ENCODE measurements around the gene MT1F.

Gene MT1F

DNA sequence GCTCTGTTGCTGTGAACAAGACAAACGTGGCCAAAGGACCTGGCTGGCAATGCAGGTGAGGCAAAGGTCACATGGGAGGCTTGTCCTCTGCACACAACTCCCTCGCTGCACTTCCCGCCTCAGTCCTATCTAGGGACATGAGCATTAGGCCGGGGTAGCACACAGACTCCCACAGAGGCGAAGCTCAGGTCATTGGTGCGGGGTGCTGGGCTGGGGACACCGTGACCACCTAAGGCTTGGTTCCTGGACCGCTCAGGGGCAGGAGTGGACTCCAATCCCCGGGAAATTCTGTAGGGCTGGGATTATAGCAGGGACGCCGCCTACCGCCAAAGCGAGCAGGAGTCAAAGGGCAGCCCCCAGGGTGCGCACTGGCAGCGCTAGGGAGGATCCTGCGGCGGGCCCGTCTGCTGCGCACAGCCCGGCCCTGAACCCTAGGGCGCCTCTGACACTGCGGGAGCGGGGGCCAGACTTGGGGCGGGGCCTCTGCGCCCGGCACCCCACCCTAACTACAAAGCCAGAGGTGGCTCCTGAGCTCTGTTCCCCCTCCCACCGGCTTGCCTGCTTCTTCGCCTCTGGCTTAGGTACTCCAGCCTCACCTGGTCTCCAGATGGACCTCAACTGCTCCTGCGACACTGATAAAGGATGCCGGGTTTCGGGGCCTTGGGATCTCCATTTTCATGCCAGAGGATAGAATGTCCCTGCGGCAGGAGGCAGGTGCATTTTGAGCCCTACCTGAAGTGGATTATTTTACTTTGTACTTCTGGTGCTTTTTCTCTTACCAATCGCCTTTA is 9.9 kb upstream of the MT1F start:
- no peak overlapping the region for H3K4me2 ChIP-seq (ENCODE audit: low read depth, low read length, poor library complexity, severe bottlenecking)
- no peak overlapping the region for H2AFZ ChIP-seq (ENCODE audit: low read depth, low read length, severe bottlenecking)
- no peak overlapping the region for H3K4me3 ChIP-seq (ENCODE audit: insufficient read depth, low read length, poor library complexity, severe bottlenecking)
- H3K9ac ChIP-seq (ENCODE audit: low read length), result no peak overlapping the region
- no peaks in the 10 kb centered on the region for H3K36me3 ChIP-seq (ENCODE audit: low read length)
- no peaks in the 10 kb centered on the region for H4K20me1 ChIP-seq (ENCODE audit: low read depth, low read length)
- no peak overlapping the region for H3K27ac ChIP-seq (ENCODE audit: low read depth, low read length)
- H3K27me3 ChIP-seq (ENCODE audit: low read length), result no peaks in the 10 kb centered on the region
- no peaks in the 10 kb centered on the region for H3K9me3 ChIP-seq (ENCODE audit: insufficient read depth, low read length)
- H3K79me2 ChIP-seq (ENCODE audit: insufficient read depth, low read length), result no peaks in the 10 kb centered on the region
- no peaks in the 10 kb centered on the region for H3K9me2 ChIP-seq (replicated peaks; ENCODE audit: insufficient read depth, low read length)
- TF ChIP-seq EZH2phosphoT487 (conservative IDR thresholded peaks at IDR 0.05; ENCODE audit: low read length), result no peak
- no peak for TF ChIP-seq CTCF (IDR thresholded peaks at IDR 0.05; ENCODE audit: insufficient read depth, low read length, poor library complexity, severe bottlenecking)
- H3F3A ChIP-seq (ENCODE audit: insufficient read depth), result no peaks in the 10 kb centered on the region

DNA sequence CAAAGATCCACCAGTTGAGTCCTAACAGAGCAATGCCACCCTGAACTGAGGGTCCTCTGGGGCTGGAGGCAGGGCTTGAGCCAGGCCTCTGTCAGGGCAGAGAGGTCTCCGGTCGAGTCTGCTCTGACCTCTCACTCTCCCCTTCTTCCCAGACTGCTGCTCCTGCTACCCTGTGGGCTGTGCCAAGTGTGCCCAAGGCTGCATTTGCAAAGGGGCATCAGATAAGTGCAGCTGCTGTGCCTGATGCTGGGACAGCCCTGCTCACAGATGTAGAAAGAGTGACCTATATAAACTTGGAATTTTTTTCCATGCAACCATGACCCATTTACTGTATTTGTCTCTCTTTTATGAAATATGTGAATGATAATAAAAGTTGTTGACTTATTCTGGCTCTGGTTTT is 8.5 kb upstream of the MT1F start:
- Histone ChIP-seq H3K9me2 (replicated peaks; ENCODE audit: insufficient read depth, low read length) (no peaks in the 10 kb centered on the region), H2AFZ (ENCODE audit: low read depth, low read length, severe bottlenecking) (no peak overlapping the region), H3K27ac (ENCODE audit: low read depth, low read length) (no peak overlapping the region), H3K4me3 (ENCODE audit: insufficient read depth, low read length, poor library complexity, severe bottlenecking) (no peak overlapping the region), H3K9ac (ENCODE audit: low read length) (no peak overlapping the region), H3K36me3 (ENCODE audit: low read length) (no peaks in the 10 kb centered on the region), H3K4me2 (ENCODE audit: low read depth, low read length, poor library complexity, severe bottlenecking) (no peak overlapping the region), H3K79me2 (ENCODE audit: insufficient read depth, low read length) (no peaks in the 10 kb centered on the region), H4K20me1 (ENCODE audit: low read depth, low read length) (no peaks in the 10 kb centered on the region), H3K9me3 (ENCODE audit: insufficient read depth, low read length) (no peaks in the 10 kb centered on the region), H3F3A (ENCODE audit: insufficient read depth) (no peaks in the 10 kb centered on the region), H3K27me3 (ENCODE audit: low read length) (no peaks in the 10 kb centered on the region)
- TF ChIP-seq EZH2phosphoT487 (conservative IDR thresholded peaks at IDR 0.05; ENCODE audit: low read length) (no peak), CTCF (IDR thresholded peaks at IDR 0.05; ENCODE audit: insufficient read depth, low read length, poor library complexity, severe bottlenecking) (no peak)

GRCh38 chr16:56649820-56650219 is 7.9 kb upstream of the MT1F start:
- Histone ChIP-seq H3K79me2 (ENCODE audit: insufficient read depth, low read length) (no peaks in the 10 kb centered on the region), H3K27ac (ENCODE audit: low read depth, low read length) (no peak overlapping the region), H3K9me2 (replicated peaks; ENCODE audit: insufficient read depth, low read length) (no peaks in the 10 kb centered on the region), H3F3A (ENCODE audit: insufficient read depth) (no peaks in the 10 kb centered on the region), H3K9me3 (ENCODE audit: insufficient read depth, low read length) (no peaks in the 10 kb centered on the region), H3K36me3 (ENCODE audit: low read length) (no peaks in the 10 kb centered on the region), H3K27me3 (ENCODE audit: low read length) (no peaks in the 10 kb centered on the region), H2AFZ (ENCODE audit: low read depth, low read length, severe bottlenecking) (no peak overlapping the region), H3K4me3 (ENCODE audit: insufficient read depth, low read length, poor library complexity, severe bottlenecking) (no peak overlapping the region), H4K20me1 (ENCODE audit: low read depth, low read length) (no peaks in the 10 kb centered on the region), H3K9ac (ENCODE audit: low read length) (no peak overlapping the region), H3K4me2 (ENCODE audit: low read depth, low read length, poor library complexity, severe bottlenecking) (no peak overlapping the region)
- TF ChIP-seq CTCF (IDR thresholded peaks at IDR 0.05; ENCODE audit: insufficient read depth, low read length, poor library complexity, severe bottlenecking) (no peak), EZH2phosphoT487 (conservative IDR thresholded peaks at IDR 0.05; ENCODE audit: low read length) (no peak)
